HepG2 (cell line): ENCODE results near the gene DHH. TPM values are rescaled to one million over a fixed set of nuclear protein-coding genes. Genes with fewer than 3 reads are reported as not detected.

Experiments
- ADNP ChIP-seq: sonication (generic); formaldehyde crosslinking; IDR thresholded peaks from 2 replicates; pipeline ENCODE4 v1.4.0; 2020; ENCODE audit warnings: missing genetic modification reagents
- FOXC1 ChIP-seq: sonication (generic); formaldehyde crosslinking; IDR thresholded peaks from 2 replicates; pipeline ENCODE4 v1.8.0; 2022; ENCODE audit warnings: mild to moderate bottlenecking, missing genetic modification reagents, borderline replicate concordance
- FOXO1 ChIP-seq: sonication (generic); formaldehyde crosslinking; IDR thresholded peaks from 2 replicates; pipeline ENCODE4 v1.4.0; 2020; ENCODE audit warnings: missing genetic modification reagents
- IKZF1 ChIP-seq: fragments of 450-650 bp; IDR thresholded peaks from 2 replicates; pipeline ENCODE4 v1.7.1; 2016
- JUND ChIP-seq: sonication (generic); formaldehyde crosslinking; IDR thresholded peaks from 2 replicates; pipeline ENCODE4 v1.8.0; 2022; ENCODE audit warnings: mild to moderate bottlenecking, missing genetic modification reagents
- NR2F2 ChIP-seq: IDR thresholded peaks from 2 replicates; pipeline ENCODE4 v1.6.1; 2012; ENCODE audit warnings: low read depth, inconsistent platforms, borderline replicate concordance
- REXO4 ChIP-seq: sonication (generic); formaldehyde crosslinking; IDR thresholded peaks from 2 replicates; pipeline ENCODE4 v1.8.0; 2022; ENCODE audit warnings: missing genetic modification reagents, mild to moderate bottlenecking, borderline replicate concordance
- SALL1 ChIP-seq: sonication (generic); formaldehyde crosslinking; IDR thresholded peaks from 2 replicates; pipeline ENCODE4 v1.8.0; 2022; ENCODE audit warnings: mild to moderate bottlenecking, missing genetic modification reagents
- SUZ12 ChIP-seq: fragments of 150-350 bp; IDR thresholded peaks from 2 replicates; pipeline ENCODE4 v1.6.1; 2014; ENCODE audit warnings: low read depth, low read length
- ZNF343 ChIP-seq: sonication (generic); formaldehyde crosslinking; IDR thresholded peaks from 2 replicates; pipeline ENCODE4 v1.4.0; 2020; ENCODE audit warnings: mild to moderate bottlenecking, missing genetic modification reagents
- polyA plus RNA-seq, 8 experiments: library from polyadenylated mRNA; depleted of rRNA in 3 of 8; stranded (reverse) in 7 of 8; unstranded in 1 of 8; fragments of >200 nt; fragmentation: Illumina TruSeq in 4 of 8; extraction: Trizol in 4 of 8; gene quantifications; 2 replicates each; pipeline versions ENCODE4 v1.2.1 to v1.2.3, GENCODE V29; 2011 to 2016; ENCODE audit warnings: low read depth in 4 of 8, missing spikeins in 1 of 8, mixed read lengths in 1 of 8; ENCODE audit not compliant: insufficient read depth in 1 of 8
- total RNA-seq, 5 experiments: library from RNA; depleted of rRNA; stranded (reverse); fragments of >200 nt; fragmentation: Illumina TruSeq; extraction: Trizol; gene quantifications; 2 replicates each; pipeline ENCODE4 v1.2.3, GENCODE V29; 2016; ENCODE audit warnings: low read depth in 1 of 5
- TF ChIP-seq, protein P1 (sequence below): sonication (generic); formaldehyde crosslinking; IDR thresholded peaks from 2 replicates; pipeline ENCODE4 v1.4.0; 2020; ENCODE audit warnings: mild to moderate bottlenecking, missing genetic modification reagents
- TF ChIP-seq, protein P2 (sequence below): sonication (generic); formaldehyde crosslinking; IDR thresholded peaks from 2 replicates; pipeline ENCODE4 v1.8.0; 2023; ENCODE audit warnings: mild to moderate bottlenecking, missing genetic modification reagents
- TF ChIP-seq, protein P3 (sequence below): sonication (generic); formaldehyde crosslinking; IDR thresholded peaks from 2 replicates; pipeline ENCODE4 v1.5.0; 2020; ENCODE audit warnings: mild to moderate bottlenecking, missing genetic modification reagents, borderline replicate concordance
- TF ChIP-seq, protein P4 (sequence below): sonication (generic); formaldehyde crosslinking; IDR thresholded peaks from 2 replicates; pipeline ENCODE4 v1.4.0; 2020; ENCODE audit warnings: missing genetic modification reagents
- TF ChIP-seq, protein P5 (sequence below): sonication (generic); formaldehyde crosslinking; IDR thresholded peaks from 2 replicates; pipeline ENCODE4 v1.5.0; 2020; ENCODE audit warnings: mild to moderate bottlenecking, low read depth, missing genetic modification reagents, borderline replicate concordance
- TF ChIP-seq, protein P6 (sequence below): sonication (generic); formaldehyde crosslinking; IDR thresholded peaks from 2 replicates; pipeline ENCODE4 v1.4.0; 2020; ENCODE audit warnings: missing genetic modification reagents
- TF ChIP-seq, protein P7 (sequence below): sonication (generic); formaldehyde crosslinking; IDR thresholded peaks from 2 replicates; pipeline ENCODE4 v1.4.0; 2020; ENCODE audit warnings: mild to moderate bottlenecking, missing genetic modification reagents

Gene DHH
- total and polyA plus RNA-seq, 2 of the 13 experiments (the other 11 are each of a cell fraction or from before 2014, with no cell fraction given), result not detected

DNA sequence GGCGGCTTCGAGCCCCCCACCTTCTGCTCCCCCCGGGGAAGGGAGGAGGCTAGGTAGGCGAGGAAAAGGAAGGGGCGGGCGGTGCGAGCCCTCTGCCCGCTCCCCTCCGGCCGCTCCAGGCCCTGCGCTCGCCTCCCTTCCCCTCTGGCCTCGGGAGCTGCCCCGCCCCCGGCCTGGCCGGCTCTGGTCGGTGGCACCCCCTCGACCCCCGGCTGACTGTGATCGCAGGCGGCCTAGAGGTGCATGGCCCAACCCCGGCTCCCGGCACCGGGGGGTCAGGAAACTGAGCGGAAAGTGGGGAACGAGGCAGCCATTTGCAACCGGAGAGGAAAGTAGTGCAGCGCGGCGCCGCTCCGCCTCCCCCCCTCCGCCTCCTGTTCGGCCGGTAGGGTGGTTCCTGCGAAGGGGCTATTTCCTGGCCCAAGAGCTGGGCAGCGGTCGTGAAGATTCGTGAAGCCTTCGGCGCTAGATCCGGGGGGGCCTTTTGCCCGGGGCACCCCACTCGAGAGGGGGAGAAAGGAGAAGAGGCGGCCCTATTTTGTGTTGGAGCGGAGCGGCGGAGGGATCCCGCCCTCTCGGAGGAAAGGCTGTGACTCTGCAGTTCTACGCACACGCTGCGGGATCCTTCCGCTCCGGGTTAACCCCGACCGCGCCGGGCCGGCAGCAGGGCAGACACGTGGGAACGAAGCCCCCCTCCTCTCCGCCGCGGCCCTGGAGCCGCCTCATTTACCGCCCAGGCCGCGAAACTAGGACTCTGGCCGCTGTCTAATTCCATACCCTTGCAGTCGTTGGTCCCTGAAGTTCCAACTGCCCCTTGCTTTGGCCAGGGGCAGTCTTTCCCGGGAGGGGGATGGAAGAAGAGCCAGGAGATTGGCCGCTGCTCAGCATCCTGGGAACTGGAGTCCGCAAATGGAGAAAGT lies 34.1 kb downstream of the DHH start, which contains the start of gene KMT2D (continued):
- TF ChIP-seq, protein P1, sequence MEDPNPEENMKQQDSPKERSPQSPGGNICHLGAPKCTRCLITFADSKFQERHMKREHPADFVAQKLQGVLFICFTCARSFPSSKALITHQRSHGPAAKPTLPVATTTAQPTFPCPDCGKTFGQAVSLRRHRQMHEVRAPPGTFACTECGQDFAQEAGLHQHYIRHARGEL (CRISPR knock-in tag), result no peak
- TF ChIP-seq NR2F2 (no peak), ADNP (no peak), SALL1 (CRISPR knock-in tag) (peak; percentile 80), ZNF343 (CRISPR knock-in tag) (no peak; the same call in 1 of the 2 replicates), FOXC1 (CRISPR knock-in tag) (peak; percentile 84), REXO4 (CRISPR knock-in tag) (no peak), SUZ12 (no peak), JUND (CRISPR knock-in tag) (no peak; the same call in 1 of the 2 replicates), FOXO1 (peak; percentile 37; the same call in 1 of the 2 replicates), IKZF1 (no peak)
- TF ChIP-seq, protein P2, sequence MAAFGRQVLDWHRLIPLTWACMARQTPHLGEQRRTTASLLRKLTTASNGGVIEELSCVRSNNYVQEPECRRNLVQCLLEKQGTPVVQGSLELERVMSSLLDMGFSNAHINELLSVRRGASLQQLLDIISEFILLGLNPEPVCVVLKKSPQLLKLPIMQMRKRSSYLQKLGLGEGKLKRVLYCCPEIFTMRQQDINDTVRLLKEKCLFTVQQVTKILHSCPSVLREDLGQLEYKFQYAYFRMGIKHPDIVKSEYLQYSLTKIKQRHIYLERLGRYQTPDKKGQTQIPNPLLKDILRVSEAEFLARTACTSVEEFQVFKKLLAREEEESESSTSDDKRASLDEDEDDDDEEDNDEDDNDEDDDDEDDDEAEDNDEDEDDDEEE (CRISPR knock-in tag), result peak; percentile 75; the same call in 1 of the 2 replicates
- TF ChIP-seq, protein P3, sequence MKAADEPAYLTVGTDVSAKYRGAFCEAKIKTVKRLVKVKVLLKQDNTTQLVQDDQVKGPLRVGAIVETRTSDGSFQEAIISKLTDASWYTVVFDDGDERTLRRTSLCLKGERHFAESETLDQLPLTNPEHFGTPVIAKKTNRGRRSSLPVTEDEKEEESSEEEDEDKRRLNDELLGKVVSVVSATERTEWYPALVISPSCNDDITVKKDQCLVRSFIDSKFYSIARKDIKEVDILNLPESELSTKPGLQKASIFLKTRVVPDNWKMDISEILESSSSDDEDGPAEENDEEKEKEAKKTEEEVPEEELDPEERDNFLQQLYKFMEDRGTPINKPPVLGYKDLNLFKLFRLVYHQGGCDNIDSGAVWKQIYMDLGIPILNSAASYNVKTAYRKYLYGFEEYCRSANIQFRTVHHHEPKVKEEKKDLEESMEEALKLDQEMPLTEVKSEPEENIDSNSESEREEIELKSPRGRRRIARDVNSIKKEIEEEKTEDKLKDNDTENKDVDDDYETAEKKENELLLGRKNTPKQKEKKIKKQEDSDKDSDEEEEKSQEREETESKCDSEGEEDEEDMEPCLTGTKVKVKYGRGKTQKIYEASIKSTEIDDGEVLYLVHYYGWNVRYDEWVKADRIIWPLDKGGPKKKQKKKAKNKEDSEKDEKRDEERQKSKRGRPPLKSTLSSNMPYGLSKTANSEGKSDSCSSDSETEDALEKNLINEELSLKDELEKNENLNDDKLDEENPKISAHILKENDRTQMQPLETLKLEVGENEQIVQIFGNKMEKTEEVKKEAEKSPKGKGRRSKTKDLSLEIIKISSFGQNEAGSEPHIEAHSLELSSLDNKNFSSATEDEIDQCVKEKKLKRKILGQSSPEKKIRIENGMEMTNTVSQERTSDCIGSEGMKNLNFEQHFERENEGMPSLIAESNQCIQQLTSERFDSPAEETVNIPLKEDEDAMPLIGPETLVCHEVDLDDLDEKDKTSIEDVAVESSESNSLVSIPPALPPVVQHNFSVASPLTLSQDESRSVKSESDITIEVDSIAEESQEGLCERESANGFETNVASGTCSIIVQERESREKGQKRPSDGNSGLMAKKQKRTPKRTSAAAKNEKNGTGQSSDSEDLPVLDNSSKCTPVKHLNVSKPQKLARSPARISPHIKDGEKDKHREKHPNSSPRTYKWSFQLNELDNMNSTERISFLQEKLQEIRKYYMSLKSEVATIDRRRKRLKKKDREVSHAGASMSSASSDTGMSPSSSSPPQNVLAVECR (CRISPR knock-in tag), result peak; percentile 97
- TF ChIP-seq, protein P4, sequence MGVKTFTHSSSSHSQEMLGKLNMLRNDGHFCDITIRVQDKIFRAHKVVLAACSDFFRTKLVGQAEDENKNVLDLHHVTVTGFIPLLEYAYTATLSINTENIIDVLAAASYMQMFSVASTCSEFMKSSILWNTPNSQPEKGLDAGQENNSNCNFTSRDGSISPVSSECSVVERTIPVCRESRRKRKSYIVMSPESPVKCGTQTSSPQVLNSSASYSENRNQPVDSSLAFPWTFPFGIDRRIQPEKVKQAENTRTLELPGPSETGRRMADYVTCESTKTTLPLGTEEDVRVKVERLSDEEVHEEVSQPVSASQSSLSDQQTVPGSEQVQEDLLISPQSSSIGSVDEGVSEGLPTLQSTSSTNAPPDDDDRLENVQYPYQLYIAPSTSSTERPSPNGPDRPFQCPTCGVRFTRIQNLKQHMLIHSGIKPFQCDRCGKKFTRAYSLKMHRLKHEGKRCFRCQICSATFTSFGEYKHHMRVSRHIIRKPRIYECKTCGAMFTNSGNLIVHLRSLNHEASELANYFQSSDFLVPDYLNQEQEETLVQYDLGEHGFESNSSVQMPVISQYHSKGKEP (CRISPR knock-in tag), result peak; percentile 56; the same call in 1 of the 2 replicates
- TF ChIP-seq, protein P5, sequence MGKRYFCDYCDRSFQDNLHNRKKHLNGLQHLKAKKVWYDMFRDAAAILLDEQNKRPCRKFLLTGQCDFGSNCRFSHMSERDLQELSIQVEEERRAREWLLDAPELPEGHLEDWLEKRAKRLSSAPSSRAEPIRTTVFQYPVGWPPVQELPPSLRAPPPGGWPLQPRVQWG (CRISPR knock-in tag), result no peak
- TF ChIP-seq, protein P6, sequence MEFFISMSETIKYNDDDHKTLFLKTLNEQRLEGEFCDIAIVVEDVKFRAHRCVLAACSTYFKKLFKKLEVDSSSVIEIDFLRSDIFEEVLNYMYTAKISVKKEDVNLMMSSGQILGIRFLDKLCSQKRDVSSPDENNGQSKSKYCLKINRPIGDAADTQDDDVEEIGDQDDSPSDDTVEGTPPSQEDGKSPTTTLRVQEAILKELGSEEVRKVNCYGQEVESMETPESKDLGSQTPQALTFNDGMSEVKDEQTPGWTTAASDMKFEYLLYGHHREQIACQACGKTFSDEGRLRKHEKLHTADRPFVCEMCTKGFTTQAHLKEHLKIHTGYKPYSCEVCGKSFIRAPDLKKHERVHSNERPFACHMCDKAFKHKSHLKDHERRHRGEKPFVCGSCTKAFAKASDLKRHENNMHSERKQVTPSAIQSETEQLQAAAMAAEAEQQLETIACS (CRISPR knock-in tag), result 0 out of 2 replicates have a peak, but pooled peaks have one; percentile 24
- TF ChIP-seq, protein P7, sequence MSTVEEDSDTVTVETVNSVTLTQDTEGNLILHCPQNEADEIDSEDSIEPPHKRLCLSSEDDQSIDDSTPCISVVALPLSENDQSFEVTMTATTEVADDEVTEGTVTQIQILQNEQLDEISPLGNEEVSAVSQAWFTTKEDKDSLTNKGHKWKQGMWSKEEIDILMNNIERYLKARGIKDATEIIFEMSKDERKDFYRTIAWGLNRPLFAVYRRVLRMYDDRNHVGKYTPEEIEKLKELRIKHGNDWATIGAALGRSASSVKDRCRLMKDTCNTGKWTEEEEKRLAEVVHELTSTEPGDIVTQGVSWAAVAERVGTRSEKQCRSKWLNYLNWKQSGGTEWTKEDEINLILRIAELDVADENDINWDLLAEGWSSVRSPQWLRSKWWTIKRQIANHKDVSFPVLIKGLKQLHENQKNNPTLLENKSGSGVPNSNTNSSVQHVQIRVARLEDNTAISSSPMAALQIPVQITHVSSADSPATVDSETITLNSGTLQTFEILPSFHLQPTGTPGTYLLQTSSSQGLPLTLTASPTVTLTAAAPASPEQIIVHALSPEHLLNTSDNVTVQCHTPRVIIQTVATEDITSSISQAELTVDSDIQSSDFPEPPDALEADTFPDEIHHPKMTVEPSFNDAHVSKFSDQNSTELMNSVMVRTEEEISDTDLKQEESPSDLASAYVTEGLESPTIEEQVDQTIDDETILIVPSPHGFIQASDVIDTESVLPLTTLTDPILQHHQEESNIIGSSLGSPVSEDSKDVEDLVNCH (CRISPR knock-in tag), result no peak
